ENCODE measurements around the gene HOXB13. TPM values are rescaled to one million over a fixed set of nuclear protein-coding genes. Genes with fewer than 3 reads are reported as not detected.

Gene HOXB13
- total RNA-seq, result not detected

- DNase-seq, result peak; percentile 8
Observed at GRCh38 chr17:48728232-48729231, at the start of gene HOXB13. HOXB13 (minus strand) TSS chr17:48728750; CDS start chr17:48728593, 157 bp downstream.

- DNase-seq, result no peak
Observed at GRCh38 chr17:48776602-48777001, 48.1 kb upstream of the HOXB13 start.

GRCh38 chr17:48773245-48773644, 44.7 kb upstream of the HOXB13 start:
- DNase-seq, result no peak

GRCh38 chr17:48770954-48771353, 42.4 kb upstream of the HOXB13 start:
- DNase-seq, result no peak

GRCh38 chr17:48769009-48769675, 40.6 kb upstream of the HOXB13 start:
- no peak for DNase-seq

GRCh38 chr17:48767263-48767774, 38.8 kb upstream of the HOXB13 start:
- DNase-seq, result no peak

- no peak for DNase-seq
Observed at GRCh38 chr17:48761114-48761513, 32.6 kb upstream of the HOXB13 start.

- DNase-seq, result no peak
Observed at GRCh38 chr17:48760411-48760810, 31.9 kb upstream of the HOXB13 start.

GRCh38 chr17:48759288-48759687, 30.7 kb upstream of the HOXB13 start:
- no peak for DNase-seq

- no peak for DNase-seq
Observed at GRCh38 chr17:48757524-48757961, 29.0 kb upstream of the HOXB13 start.

GRCh38 chr17:48756830-48757251, 28.3 kb upstream of the HOXB13 start:
- DNase-seq, result no peak

GRCh38 chr17:48755356-48755755, 26.8 kb upstream of the HOXB13 start:
- DNase-seq, result no peak

GRCh38 chr17:48754500-48755261, 26.1 kb upstream of the HOXB13 start:
- no peak for DNase-seq

GRCh38 chr17:48753794-48754499, 25.4 kb upstream of the HOXB13 start:
- no peak for DNase-seq

GRCh38 chr17:48752399-48753288, 24.1 kb upstream of the HOXB13 start:
- DNase-seq, result no peak

- DNase-seq, result no peak
Observed at GRCh38 chr17:48751733-48752398, 23.3 kb upstream of the HOXB13 start.

- no peak for DNase-seq
Observed at GRCh38 chr17:48751172-48751571, 22.6 kb upstream of the HOXB13 start.

GRCh38 chr17:48749621-48750553, 21.3 kb upstream of the HOXB13 start:
- DNase-seq, result no peak
